Colonic mucosa (tissue), 4 donors: ENCODE results near the gene NKX2-8. TPM values are rescaled to one million over a fixed set of nuclear protein-coding genes. Genes with fewer than 3 reads are reported as not detected.
A peak's percentile ranks its signal among the peaks of the same experiment; 100 is the strongest.
"Not testable (repeated sequence)": the region's sequence is repeated elsewhere in the genome, so short reads cannot be mapped to it uniquely, and the experiment has no call there.

Source experiments
- DNase-seq: peaks from one replicate; pipeline ENCODE4 v3.0.0-alpha.2; 2020
- H3K27ac ChIP-seq: fragments of 200-600 bp; one replicate; pipeline ENCODE4 v1.8.0; 2021
- H3K27me3 ChIP-seq: fragments of 200-600 bp; one replicate; pipeline ENCODE4 v1.8.0; 2021
- H3K36me3 ChIP-seq: fragments of 200-600 bp; one replicate; pipeline ENCODE4 v1.8.0; 2021
- H3K4me1 ChIP-seq: fragments of 200-600 bp; one replicate; pipeline ENCODE4 v1.8.0; 2021; ENCODE audit warnings: mild to moderate bottlenecking
- H3K4me3 ChIP-seq: fragments of 200-600 bp; one replicate; pipeline ENCODE4 v1.8.0; 2021
- H3K9ac ChIP-seq, 2 donors: one replicate each; pipeline ENCODE4 v1.7.0; 2013; ENCODE audit warnings: control low read depth in 2 of 2, low read depth in 2 of 2, low read length in 2 of 2
- H3K9me3 ChIP-seq: fragments of 200-600 bp; one replicate; pipeline ENCODE4 v1.8.0; 2021
- intact Hi-C: fragments of 100-400 bp; cut with DNase I; formaldehyde crosslinking; loops from one replicate; pipeline ENCODE4 v1.14.1; 2022
- total RNA-seq, 2 donors: library from RNA; stranded (reverse); fragmentation: NEBNext Ultra II Directional in 1 of 2; extraction: Animal tissue kit (Norgen Biotek cat#: 25700) in 1 of 2; gene quantifications; one replicate each; pipeline ENCODE4 v1.2.1, GENCODE V29; 2021
- TF ChIP-seq, protein P1 (sequence below): fragments of 200-600 bp; IDR thresholded peaks from one replicate; pipeline ENCODE4 v1.8.0; 2022; ENCODE audit warnings: antibody characterized with exemption, mild to moderate bottlenecking
- donor health status: healthy.
- donor health status: DM: no; HTN: no; CAD: no.
- donor health status: DM: no; HTN: no; CAD: no.

Gene NKX2-8
- total RNA-seq, 2 donors from 2014 or later, result not detected

DNA sequence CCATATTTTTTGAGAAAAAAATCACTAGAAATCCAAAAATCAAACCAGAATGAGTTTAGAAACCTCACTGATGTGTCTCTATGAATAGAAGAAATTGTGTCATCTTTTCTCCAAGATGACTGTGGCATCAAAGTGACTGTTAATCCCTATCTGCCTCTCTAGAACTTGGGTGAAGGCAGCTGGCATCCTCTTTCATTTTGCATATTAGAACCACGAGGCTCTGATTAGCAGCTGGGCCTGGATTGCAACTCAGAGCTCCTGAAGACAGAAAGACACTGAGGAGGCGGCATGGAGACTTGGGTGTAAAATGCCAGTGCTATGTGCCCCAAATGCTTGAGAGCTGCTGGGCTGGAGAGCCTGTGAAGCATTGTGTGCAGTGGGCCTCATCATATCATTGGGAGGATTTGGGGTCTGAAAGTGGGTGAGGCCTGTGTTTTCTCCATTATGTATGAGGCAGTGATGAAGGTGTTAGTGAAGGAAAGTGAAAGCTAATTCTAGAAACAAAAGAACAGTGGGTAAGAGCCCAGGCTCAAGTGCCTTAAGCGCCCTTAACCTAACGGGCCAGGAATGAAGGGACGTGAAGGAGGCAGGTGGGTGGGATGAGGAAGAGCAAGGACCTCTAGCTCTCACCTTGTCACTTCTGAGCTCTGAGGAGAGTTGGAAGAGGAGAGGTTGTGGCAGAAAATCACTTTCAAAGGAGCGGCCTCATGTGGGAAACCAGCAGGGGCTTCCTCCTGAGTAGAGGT, 26.2 kb downstream of the NKX2-8 start:
- intact Hi-C loops, result loop anchor here (5.0 to 10.0 kb wide), 3 partner anchors 389 to 599 kb away; no protein-coding TSS in a partner anchor
- no peak overlapping the region for H3K27ac ChIP-seq
- H3K4me3 ChIP-seq, result no peak overlapping the region
- H3K36me3 ChIP-seq, result no peaks in the 10 kb centered on the region
- H3K27me3 ChIP-seq, result no peaks in the 10 kb centered on the region
- TF ChIP-seq, protein P1, sequence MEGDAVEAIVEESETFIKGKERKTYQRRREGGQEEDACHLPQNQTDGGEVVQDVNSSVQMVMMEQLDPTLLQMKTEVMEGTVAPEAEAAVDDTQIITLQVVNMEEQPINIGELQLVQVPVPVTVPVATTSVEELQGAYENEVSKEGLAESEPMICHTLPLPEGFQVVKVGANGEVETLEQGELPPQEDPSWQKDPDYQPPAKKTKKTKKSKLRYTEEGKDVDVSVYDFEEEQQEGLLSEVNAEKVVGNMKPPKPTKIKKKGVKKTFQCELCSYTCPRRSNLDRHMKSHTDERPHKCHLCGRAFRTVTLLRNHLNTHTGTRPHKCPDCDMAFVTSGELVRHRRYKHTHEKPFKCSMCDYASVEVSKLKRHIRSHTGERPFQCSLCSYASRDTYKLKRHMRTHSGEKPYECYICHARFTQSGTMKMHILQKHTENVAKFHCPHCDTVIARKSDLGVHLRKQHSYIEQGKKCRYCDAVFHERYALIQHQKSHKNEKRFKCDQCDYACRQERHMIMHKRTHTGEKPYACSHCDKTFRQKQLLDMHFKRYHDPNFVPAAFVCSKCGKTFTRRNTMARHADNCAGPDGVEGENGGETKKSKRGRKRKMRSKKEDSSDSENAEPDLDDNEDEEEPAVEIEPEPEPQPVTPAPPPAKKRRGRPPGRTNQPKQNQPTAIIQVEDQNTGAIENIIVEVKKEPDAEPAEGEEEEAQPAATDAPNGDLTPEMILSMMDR, result no peak
- H3K9ac ChIP-seq, result no peak overlapping the region
- H3K9me3 ChIP-seq, result no peaks in the 10 kb centered on the region
- no peak for DNase-seq
- no peaks in the 10 kb centered on the region for H3K4me1 ChIP-seq

DNA sequence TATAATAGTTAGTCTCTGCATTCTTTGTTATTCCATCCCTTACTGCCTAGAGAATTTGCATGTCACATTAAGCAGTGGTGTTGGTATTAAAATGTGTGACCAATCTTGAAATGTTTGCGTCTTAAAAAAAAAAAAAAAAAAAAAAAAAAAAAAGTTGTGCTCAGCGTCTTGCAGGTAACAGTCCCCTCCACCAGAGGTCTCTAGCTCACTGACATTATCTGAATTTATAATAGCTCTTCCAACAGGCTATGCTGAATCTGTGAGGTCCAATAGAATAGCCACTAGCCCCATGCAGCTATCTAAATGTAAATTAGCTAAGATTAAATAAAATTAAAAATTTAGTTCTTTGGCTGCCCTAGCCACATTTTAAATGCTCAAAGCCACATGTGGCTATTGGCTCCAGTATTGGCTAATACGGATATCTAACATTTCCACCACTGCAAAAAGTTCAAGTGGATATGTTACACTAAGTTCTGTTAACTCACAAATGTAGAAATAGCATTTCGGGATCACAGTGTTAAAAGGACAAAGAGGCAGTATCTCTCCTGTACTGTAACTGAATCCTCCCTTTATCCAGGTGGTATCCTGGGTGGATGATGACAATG, 28.7 kb downstream of the NKX2-8 start:
- no peak overlapping the region for H3K27ac ChIP-seq
- intact Hi-C loops, result loop anchor here (5.0 to 10.0 kb wide), 3 partner anchors 54 to 601 kb away; no protein-coding TSS in a partner anchor
- no peaks in the 10 kb centered on the region for H3K9me3 ChIP-seq
- H3K27me3 ChIP-seq, result no peaks in the 10 kb centered on the region
- no peak overlapping the region for H3K9ac ChIP-seq
- DNase-seq, result no peak
- TF ChIP-seq, protein P1, result peak; percentile 49
- no peaks in the 10 kb centered on the region for H3K36me3 ChIP-seq
- no peak overlapping the region for H3K4me3 ChIP-seq
- no peaks in the 10 kb centered on the region for H3K4me1 ChIP-seq

DNA sequence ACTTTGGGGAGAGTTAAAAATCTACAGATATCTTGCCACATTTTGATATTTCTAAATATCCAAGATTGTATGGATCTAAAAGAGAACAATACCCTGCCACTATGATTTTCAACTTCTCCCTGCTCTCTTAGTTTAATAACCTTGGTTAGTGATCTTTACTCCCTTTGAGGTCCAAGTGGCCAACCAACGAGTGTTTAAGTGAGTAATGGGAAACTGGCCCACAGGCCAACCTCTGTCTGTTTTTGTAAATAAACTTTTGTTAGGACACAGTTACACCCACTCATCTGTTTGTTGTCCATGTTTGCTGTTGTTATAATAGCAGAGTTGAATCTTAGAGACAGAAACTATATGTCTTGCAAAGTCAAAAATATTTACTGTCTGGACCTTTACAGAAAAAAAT, 31.5 kb downstream of the NKX2-8 start:
- intact Hi-C loops, result loop anchor here (5.0 to 10.0 kb wide), 3 partner anchors 56 to 604 kb away; no protein-coding TSS in a partner anchor
- no peak for DNase-seq

DNA sequence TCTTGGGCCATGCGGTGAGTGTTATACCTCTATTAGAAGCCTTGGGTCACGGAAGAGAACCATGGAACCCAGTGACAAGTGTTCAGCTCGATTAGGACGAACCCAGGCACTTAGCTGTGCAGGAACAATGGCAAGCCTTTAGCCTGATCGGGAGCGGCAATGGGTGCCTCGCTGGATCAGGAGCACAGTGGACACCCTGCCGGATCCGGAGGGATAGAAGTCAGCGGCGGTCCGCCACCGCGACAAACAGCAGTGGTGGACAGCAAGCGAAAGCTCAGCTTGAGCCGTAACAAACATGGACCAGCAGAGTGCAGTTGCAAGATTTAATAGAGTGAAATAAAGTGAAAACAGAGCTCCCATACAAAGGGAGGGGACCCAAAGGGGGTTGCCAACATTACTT, 38.1 kb downstream of the NKX2-8 start:
- H3K4me3 ChIP-seq, H3K9ac ChIP-seq, H3K27ac ChIP-seq, H3K27me3 ChIP-seq, DNase-seq, H3K36me3 ChIP-seq, intact Hi-C loops, H3K9me3 ChIP-seq, H3K4me1 ChIP-seq: not testable (repeated sequence)

More for the DNA sequence above, 31.5 kb downstream of the NKX2-8 start:
- H3K27ac ChIP-seq, result no peak overlapping the region
- no peaks in the 10 kb centered on the region for H3K27me3 ChIP-seq
- TF ChIP-seq, protein P1, result no peak
- H3K4me1 ChIP-seq, result no peaks in the 10 kb centered on the region
- H3K4me3 ChIP-seq, result no peak overlapping the region
- H3K9ac ChIP-seq, result no peak overlapping the region
- H3K36me3 ChIP-seq, result no peaks in the 10 kb centered on the region
- H3K9me3 ChIP-seq, result no peaks in the 10 kb centered on the region

DNA sequence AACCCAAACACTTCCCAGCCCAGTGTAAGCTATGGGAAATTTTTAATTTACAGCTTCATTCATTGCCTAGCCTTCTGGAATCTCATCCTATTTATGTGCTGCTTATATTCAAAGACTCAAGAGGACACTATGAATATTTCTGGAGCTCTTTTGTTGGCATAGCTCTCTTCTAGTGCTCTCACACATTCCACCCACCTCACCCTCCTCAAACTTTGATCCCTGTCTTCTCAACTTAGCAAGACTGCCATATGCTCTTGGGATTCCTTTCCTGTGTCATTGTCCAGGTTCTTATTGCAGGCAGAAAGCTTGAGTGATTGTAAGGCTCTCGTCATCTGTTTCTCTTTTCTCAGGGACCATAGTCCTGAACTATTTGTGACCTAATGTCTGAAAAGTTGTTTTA, 44.4 kb downstream of the NKX2-8 start:
- no peak overlapping the region for H3K4me3 ChIP-seq
- H3K9ac ChIP-seq, result no peak overlapping the region
- no peaks in the 10 kb centered on the region for H3K9me3 ChIP-seq
- intact Hi-C loops, result no loop called here
- no peaks in the 10 kb centered on the region for H3K36me3 ChIP-seq
- H3K27ac ChIP-seq, result no peak overlapping the region
- no peaks in the 10 kb centered on the region for H3K4me1 ChIP-seq
- H3K27me3 ChIP-seq, result no peaks in the 10 kb centered on the region
- TF ChIP-seq, protein P1, result no peak
- DNase-seq, result no peak

Other genes with a start within 250 kb of the NKX2-8 start
- under 1 TPM in 1 of 2 donors, not detected in 1; 0.32 TPM for gene NKX2-1, start 62.4 kb downstream of the NKX2-8 start, total RNA-seq
- gene PAX9, start 79.2 kb upstream of the NKX2-8 start, total RNA-seq, result under 1 TPM; 0.25 to 0.77 TPM